BLaER1 (cell line): ENCODE results near the gene ZHX3.

Experiments
- H3K27ac ChIP-seq: shearing (Covaris generic); formaldehyde crosslinking; 2 replicates; pipeline ENCODE4 v1.8.1; 2022
- H3K27me3 ChIP-seq: shearing (Covaris generic); formaldehyde crosslinking; 2 replicates; pipeline ENCODE4 v1.8.1; 2022
- H3K36me3 ChIP-seq: shearing (Covaris generic); formaldehyde crosslinking; 2 replicates; pipeline ENCODE4 v1.8.1; 2022
- H3K4me1 ChIP-seq: shearing (Covaris generic); formaldehyde crosslinking; 2 replicates; pipeline ENCODE4 v1.8.1; 2022
- H3K4me2 ChIP-seq: shearing (Covaris generic); formaldehyde crosslinking; 2 replicates; pipeline ENCODE4 v1.8.1; 2022
- H3K4me3 ChIP-seq: shearing (Covaris generic); formaldehyde crosslinking; 2 replicates; pipeline ENCODE4 v1.8.1; 2022
- H3K9ac ChIP-seq: shearing (Covaris generic); formaldehyde crosslinking; 2 replicates; pipeline ENCODE4 v1.8.1; 2022
- H3K9me3 ChIP-seq: shearing (Covaris generic); formaldehyde crosslinking; 2 replicates; pipeline ENCODE4 v1.8.1; 2022
- H4K20me1 ChIP-seq: shearing (Covaris generic); formaldehyde crosslinking; 2 replicates; pipeline ENCODE4 v1.8.1; 2022
- Cebpa-rat ChIP-seq: shearing (Covaris generic); IDR thresholded peaks from 2 replicates; pipeline ENCODE4 v1.8.1; 2022

Gene ZHX3, protein sequence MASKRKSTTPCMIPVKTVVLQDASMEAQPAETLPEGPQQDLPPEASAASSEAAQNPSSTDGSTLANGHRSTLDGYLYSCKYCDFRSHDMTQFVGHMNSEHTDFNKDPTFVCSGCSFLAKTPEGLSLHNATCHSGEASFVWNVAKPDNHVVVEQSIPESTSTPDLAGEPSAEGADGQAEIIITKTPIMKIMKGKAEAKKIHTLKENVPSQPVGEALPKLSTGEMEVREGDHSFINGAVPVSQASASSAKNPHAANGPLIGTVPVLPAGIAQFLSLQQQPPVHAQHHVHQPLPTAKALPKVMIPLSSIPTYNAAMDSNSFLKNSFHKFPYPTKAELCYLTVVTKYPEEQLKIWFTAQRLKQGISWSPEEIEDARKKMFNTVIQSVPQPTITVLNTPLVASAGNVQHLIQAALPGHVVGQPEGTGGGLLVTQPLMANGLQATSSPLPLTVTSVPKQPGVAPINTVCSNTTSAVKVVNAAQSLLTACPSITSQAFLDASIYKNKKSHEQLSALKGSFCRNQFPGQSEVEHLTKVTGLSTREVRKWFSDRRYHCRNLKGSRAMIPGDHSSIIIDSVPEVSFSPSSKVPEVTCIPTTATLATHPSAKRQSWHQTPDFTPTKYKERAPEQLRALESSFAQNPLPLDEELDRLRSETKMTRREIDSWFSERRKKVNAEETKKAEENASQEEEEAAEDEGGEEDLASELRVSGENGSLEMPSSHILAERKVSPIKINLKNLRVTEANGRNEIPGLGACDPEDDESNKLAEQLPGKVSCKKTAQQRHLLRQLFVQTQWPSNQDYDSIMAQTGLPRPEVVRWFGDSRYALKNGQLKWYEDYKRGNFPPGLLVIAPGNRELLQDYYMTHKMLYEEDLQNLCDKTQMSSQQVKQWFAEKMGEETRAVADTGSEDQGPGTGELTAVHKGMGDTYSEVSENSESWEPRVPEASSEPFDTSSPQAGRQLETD

GRCh38 chr20:41317546-41318270 is at the start of gene ZHX3:
Gene ZHX3, minus strand, starts transcription at chr20:41317731. Its CDS starts 112,815 bp downstream, at chr20:41204916.
- Histone ChIP-seq H4K20me1 (no peaks in the 10 kb centered on the region), H3K27ac (peak within 1 kb of the TSS; percentile 99), H3K27me3 (no peaks in the 10 kb centered on the region), H3K9ac (peak within 1 kb of the TSS; percentile 95), H3K4me3 (peak within 1 kb of the TSS; percentile 95), H3K36me3 (peaks cover 2% of the 10 kb centered on the region; the same call in 1 of the 2 replicates), H3K4me1 (peaks cover 30% of the 10 kb centered on the region), H3K9me3 (no peaks in the 10 kb centered on the region), H3K4me2 (peak within 1 kb of the TSS; percentile 98)
- TF ChIP-seq Cebpa-rat, result no peak

DNA sequence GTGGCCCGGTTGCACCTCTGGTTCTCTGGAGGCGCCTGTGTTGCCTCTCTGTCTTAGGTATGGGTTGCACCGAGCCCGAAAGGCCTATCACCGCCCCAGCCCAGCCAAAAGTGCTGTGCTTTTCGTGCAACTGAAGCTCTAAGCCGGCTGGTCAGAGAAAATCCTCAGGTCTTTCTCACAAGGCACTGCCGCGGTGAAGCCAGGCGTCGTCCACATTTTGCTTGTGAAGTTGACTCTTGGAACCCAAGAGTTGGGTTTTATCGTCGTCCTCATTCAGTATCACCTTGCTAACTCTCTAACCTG is 49.8 kb upstream of the ZHX3 start:
- Histone ChIP-seq H3K27me3 (peaks cover 44% of the 10 kb centered on the region), H3K9ac (no peak overlapping the region), H3K27ac (no peak overlapping the region), H3K9me3 (peaks cover 38% of the 10 kb centered on the region), H3K4me3 (no peak overlapping the region), H3K36me3 (no peaks in the 10 kb centered on the region), H3K4me2 (no peak overlapping the region), H4K20me1 (no peaks in the 10 kb centered on the region; the same call in 1 of the 2 replicates), H3K4me1 (no peaks in the 10 kb centered on the region)
- TF ChIP-seq Cebpa-rat, result no peak

DNA sequence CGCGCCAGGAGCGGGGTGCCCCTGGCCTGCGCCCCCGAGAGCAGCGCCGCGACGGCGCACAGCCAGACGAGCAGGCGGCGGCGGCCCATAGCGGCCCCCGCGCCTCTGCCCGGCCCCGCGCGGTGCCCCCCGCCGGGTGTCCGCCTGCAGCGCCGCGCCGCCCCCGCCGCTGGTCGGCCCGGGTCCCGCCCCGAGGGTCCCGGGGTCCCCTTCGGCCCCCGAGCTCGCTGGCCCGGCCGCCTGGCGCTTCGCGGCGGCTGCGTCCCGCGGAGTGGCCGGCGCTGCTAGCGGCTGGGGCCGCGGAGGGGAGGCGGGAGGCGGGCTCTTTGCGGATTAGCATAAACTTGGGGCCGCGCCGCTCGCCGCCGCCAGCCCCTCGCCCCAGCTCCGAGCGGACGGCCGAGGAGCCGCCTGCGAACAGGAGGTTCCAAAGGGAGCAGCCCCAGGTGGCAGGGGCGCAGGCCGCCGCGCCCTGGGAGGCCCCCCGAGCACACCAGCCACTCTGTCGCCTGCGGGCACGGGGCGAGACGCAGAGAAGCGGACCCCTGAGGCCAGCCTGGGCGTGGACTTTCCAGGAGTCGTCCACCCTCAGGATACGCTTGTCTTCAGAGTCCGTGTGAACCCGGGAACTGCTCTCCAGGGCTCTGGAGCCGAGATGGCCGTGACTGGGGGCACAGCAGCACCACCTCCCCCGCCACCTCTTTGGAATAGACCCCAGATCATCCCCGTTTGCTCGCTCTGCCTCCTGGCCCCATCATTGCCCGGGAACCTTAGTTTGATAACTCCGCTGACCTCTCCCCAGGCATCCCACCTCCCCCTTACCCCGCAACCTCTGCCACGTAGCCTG is 49.2 kb upstream of the ZHX3 start, which contains the start of gene EMILIN3:
Gene EMILIN3 (minus strand): TSS at position 273 of the 847 bp plus-strand sequence. CDS start 184 bp downstream, at position 89.
- Histone ChIP-seq H3K36me3 (no peaks in the 10 kb centered on the region), H3K4me3 (0 out of 2 replicates have a peak within 1 kb of the TSS, but pooled peaks have one; percentile 14), H4K20me1 (no peaks in the 10 kb centered on the region; the same call in 1 of the 2 replicates), H3K27ac (no peak within 1 kb of the TSS), H3K4me1 (no peaks in the 10 kb centered on the region), H3K9ac (no peak within 1 kb of the TSS), H3K9me3 (peaks cover 35% of the 10 kb centered on the region), H3K4me2 (no peak within 1 kb of the TSS), H3K27me3 (peaks cover 44% of the 10 kb centered on the region)
- TF ChIP-seq Cebpa-rat, result no peak

DNA sequence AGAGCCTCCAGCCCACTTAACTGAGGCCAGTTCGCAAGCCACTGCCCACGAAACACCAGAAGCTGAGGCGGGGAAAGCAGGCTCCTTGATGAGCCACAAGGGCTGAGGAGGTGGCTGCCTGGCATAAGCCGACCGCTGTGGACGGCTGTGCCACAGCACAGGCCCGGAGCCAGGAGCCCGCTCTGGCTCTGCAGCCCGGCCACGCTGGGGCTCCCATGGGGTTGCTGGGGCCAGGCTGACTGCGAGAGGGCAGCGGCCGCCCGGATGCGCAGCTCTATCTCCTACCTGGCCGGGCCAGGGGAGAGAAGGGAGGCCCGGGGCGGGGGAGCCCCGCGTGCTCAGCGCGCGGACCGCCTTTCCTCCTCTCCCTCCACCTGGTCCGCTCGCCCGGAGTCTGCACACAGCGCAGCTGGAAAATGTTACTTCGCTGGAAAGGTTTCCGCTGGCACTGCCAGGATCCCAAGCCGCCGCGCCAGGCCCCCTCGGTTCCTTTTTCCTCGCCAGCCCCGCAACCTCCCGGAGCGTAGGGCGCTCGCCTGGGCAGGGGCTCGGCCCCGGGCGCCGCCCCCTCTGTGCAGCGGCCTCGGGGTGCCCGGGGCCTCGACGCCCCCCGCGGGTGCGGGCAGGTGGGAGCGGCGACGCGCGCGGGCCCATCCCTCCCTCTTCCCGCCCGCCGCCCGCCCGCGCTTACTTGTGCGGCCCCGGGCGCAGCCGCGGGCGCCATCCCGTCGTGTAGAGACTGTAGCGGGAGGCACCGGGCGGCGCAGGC is 48.4 kb upstream of the ZHX3 start:
- Histone ChIP-seq H3K4me2 (no peak overlapping the region), H3K27me3 (peaks cover 44% of the 10 kb centered on the region), H3K9me3 (peaks cover 27% of the 10 kb centered on the region), H3K36me3 (no peaks in the 10 kb centered on the region), H3K27ac (no peak overlapping the region), H3K4me3 (0 out of 2 replicates have a peak overlapping the region, but pooled peaks have one; percentile 14), H3K4me1 (no peaks in the 10 kb centered on the region), H3K9ac (no peak overlapping the region), H4K20me1 (no peaks in the 10 kb centered on the region; the same call in 1 of the 2 replicates)
- no peak for TF ChIP-seq Cebpa-rat

DNA sequence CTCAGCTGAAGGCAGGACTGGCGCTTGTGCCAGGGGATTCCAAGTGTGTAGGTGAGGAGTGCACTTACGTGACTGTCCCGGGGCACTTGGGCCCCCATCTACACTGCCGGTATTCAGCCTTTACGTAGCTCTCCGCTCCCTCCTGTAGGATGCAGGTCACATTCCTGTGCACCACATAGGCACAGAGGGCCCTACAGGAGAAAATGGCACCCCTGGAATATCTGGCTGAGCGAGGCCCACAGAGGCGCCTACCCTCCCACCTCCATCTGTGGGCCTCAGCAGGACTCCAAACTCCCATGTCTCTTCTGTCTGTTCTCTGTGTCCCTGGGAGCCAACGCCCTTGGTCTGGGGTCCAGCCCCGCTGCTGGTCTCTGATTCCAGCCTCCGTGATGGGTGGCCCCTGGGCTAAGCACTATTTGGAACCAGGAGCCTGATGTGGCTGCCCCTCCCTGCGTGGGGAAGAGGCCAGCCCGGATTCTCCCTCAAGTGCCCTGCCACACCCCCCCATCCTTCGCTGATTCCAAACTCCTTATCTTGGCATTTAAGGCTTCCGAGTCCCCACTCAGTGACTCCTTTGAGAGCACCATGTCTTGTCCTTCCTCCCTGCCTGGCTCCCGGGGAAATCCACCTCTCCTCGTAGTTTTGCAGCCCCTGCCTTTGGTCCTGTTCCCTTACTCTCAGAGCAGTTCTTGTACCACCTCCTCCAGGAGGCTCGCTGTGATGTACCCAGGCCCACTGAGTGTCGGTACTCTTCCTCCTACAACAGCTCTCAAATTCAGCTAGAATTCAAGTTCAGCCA is 47.6 kb upstream of the ZHX3 start:
- Histone ChIP-seq H3K9ac (no peak overlapping the region), H3K27ac (no peak overlapping the region), H4K20me1 (no peaks in the 10 kb centered on the region; the same call in 1 of the 2 replicates), H3K36me3 (no peaks in the 10 kb centered on the region), H3K9me3 (peaks cover 24% of the 10 kb centered on the region), H3K27me3 (peaks cover 44% of the 10 kb centered on the region), H3K4me3 (no peak overlapping the region), H3K4me2 (no peak overlapping the region), H3K4me1 (no peaks in the 10 kb centered on the region)
- TF ChIP-seq Cebpa-rat, result no peak

GRCh38 chr20:41364236-41364855 is 46.8 kb upstream of the ZHX3 start:
- H3K9ac ChIP-seq, result no peak overlapping the region
- H4K20me1 ChIP-seq, result no peaks in the 10 kb centered on the region; the same call in 1 of the 2 replicates
- no peak overlapping the region for H3K4me3 ChIP-seq
- no peak for TF ChIP-seq Cebpa-rat
- no peaks in the 10 kb centered on the region for H3K4me1 ChIP-seq
- H3K4me2 ChIP-seq, result no peak overlapping the region
- peaks cover 24% of the 10 kb centered on the region for H3K9me3 ChIP-seq
- no peak overlapping the region for H3K27ac ChIP-seq
- H3K36me3 ChIP-seq, result no peaks in the 10 kb centered on the region
- H3K27me3 ChIP-seq, result peaks cover 44% of the 10 kb centered on the region

DNA sequence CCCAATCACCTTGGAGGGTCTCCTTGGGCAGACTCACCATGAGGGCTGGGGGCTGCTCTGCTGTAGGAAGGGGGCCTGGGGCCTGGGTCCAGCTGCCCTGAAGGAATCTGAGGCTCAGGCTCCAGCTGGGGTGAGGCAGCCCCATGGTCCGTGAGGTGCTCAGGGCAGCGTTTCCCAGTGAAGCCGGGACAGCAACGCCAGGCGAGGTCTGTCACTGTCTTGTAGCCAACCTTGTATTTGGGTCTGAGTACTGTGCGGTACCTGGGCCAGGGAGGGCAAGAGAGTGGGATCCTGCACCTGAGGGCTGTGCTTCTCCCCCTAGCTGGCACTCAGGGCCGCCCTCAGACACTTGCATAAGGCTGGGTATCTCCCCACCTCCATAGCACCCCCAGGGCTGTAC is 46.1 kb upstream of the ZHX3 start:
- Histone ChIP-seq H4K20me1 (no peaks in the 10 kb centered on the region; the same call in 1 of the 2 replicates), H3K36me3 (no peaks in the 10 kb centered on the region), H3K9me3 (peaks cover 24% of the 10 kb centered on the region), H3K4me2 (no peak overlapping the region), H3K4me3 (no peak overlapping the region), H3K27me3 (peaks cover 44% of the 10 kb centered on the region), H3K9ac (no peak overlapping the region), H3K27ac (no peak overlapping the region), H3K4me1 (no peaks in the 10 kb centered on the region)
- TF ChIP-seq Cebpa-rat, result no peak
